ENCODE measurements around the gene CAPN14.

Gene CAPN14

DNA sequence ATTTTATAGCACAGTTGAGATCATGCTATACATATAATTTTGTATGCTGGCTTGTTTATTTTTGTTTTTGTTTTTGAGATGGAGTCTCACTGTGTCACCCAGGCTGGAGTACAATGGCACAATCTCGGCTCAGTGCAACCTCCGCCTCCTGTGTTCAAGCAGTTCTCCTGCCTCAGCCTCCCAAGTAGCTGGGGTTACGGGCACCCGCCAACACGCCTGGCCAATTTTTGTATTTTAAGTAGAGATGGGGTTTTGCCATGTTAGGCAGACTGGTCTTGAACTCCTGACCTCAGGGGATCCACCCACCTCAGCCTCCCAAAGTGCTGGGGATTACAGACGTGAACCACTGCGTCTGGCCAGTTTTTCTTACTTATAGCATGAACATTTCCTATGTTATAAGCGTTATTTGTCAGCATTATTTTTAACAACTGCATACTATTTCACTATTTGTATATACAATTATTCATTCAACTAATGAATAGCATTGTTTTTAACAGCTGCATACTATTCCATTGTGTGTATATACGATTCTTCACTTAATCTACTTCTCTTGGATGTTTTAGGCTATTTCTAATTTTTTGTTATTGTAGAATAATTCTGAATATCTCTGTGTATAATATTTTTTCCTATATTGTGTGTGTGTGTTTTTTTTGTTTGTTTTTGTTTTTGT, 20.2 kb upstream of the CAPN14 start:
- H3K27me3 ChIP-seq, result no peaks in the 10 kb centered on the region
- H3K4me3 ChIP-seq, result no peak overlapping the region

DNA sequence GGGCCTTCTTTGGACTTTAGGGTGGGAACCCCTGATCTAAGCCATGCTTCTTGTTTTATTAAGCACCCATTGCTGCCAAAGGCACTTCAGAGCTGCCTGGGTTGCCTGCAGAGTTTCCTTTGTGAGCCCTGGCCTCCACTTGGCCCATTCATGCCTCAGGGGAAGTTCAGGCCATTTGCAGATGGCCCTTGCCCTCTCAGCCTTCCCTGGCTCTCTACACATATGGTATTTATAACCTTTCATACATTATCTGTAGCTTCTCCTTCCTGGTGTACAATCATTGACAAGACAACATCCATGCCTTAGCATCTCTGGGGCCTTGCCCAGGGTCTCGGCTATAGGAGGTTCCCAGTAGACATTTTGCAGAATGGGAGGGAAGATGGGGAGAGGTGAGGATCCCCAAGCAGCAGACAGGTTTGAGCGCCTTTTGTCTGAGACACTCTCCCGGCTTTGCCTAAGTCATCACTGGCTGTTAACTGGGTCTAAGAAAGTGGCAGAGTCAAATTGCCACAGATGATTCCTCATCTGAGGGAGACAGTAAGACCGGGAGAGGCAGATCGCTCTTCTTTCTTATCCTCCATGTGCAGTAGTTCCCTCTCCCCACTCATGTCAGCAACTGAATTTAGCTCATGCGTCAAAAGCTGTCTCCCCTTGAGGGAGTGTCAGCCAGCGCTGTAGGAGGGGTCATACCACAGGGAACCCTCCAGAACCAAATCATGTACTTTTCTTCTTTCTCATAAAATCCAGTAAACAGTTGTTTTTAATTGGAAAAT, 19.3 kb upstream of the CAPN14 start:
- no peaks in the 10 kb centered on the region; the same call in 1 of the 2 replicates for H4K20me1 ChIP-seq
- no peaks in the 10 kb centered on the region for H3K27me3 ChIP-seq
- H3K36me3 ChIP-seq, result peaks cover 5% of the 10 kb centered on the region; the same call in 1 of the 2 replicates
- H3K9me3 ChIP-seq, result no peaks in the 10 kb centered on the region
- no peak overlapping the region for H3K4me3 ChIP-seq
- peak overlapping the region; percentile 91 for H3K4me2 ChIP-seq
- H3K27ac ChIP-seq, result no peak overlapping the region
- H3K4me1 ChIP-seq, result peaks cover 67% of the 10 kb centered on the region
- H3K9ac ChIP-seq, result no peak overlapping the region
- no peak for TF ChIP-seq Cebpa-rat (IDR thresholded peaks at IDR 0.05)

More for the DNA sequence above, 20.2 kb upstream of the CAPN14 start:
- Histone ChIP-seq H3K27ac (no peak overlapping the region), H3K36me3 (peaks cover 5% of the 10 kb centered on the region; the same call in 1 of the 2 replicates), H3K4me2 (no peak overlapping the region), H3K9me3 (no peaks in the 10 kb centered on the region), H3K9ac (no peak overlapping the region), H4K20me1 (no peaks in the 10 kb centered on the region; the same call in 1 of the 2 replicates), H3K4me1 (peaks cover 76% of the 10 kb centered on the region)
- no peak for TF ChIP-seq Cebpa-rat (IDR thresholded peaks at IDR 0.05)

DNA sequence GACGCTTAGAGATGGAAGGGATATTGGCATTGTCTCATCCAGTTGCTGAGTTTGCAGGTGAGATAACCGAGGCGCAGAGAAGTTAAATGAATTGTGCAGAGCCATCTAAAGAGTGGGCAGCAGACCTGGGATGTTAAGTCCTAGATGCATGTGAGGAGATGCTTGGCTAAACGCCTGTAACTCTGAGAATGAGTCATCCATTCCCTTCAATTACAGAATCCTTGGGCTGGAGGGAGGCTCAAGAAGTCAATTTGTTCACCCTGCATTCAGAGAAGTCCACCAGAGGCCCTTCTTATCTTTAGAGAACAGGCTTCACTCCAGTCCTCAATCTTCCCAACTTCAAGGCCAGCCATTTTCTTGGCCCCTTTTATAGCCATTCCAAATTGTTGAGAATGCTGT, 18.2 kb upstream of the CAPN14 start:
- Histone ChIP-seq H3K27me3 (no peaks in the 10 kb centered on the region), H3K9ac (no peak overlapping the region), H3K4me2 (peak overlapping the region; percentile 91), H3K27ac (no peak overlapping the region), H4K20me1 (no peaks in the 10 kb centered on the region; the same call in 1 of the 2 replicates), H3K36me3 (peaks cover 5% of the 10 kb centered on the region; the same call in 1 of the 2 replicates), H3K4me3 (peak overlapping the region; percentile 71; the same call in 1 of the 2 replicates), H3K9me3 (no peaks in the 10 kb centered on the region), H3K4me1 (peaks cover 56% of the 10 kb centered on the region)
- TF ChIP-seq Cebpa-rat (IDR thresholded peaks at IDR 0.05), result no peak

DNA sequence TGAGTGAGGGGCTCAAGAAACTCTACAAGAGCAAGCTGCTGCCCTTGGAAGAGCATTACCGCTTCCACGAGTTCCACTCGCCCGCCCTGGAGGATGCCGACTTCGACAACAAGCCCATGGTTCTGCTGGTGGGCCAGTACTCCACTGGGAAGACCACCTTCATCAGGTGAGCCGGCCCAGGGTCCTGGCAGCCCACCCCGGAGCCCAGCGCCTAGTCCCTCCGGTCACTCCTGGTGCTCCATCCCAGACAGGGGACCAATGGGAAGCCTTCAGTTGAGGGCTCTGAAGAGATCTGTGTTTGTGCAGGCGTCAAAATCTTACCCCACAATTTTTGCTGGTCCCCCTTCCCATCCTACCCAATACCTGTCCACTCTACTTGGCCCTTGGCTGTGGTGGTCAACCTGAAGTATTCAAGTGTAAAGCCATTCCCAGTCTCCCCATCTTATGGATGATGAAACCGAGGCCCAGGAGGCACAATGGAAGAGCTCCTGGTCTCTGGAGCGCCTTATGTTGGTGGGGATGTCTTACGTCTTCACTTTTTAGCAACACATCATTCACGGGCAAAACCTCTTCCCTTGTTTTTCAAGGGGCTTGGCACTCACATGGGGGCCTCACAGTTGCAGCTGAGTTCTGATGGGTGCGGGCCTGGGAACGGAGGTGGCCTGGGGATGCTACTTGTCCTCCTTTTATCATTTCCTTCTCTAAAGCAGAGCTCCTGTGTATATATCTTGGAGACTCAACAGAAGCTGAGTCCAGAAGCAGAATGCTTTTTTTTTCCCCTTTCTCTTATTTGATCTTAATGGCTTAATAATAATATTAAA, 17.6 kb upstream of the CAPN14 start:
- Histone ChIP-seq H3K27ac (0 out of 2 replicates have a peak overlapping the region, but pooled peaks have one; percentile 62), H3K9ac (peak overlapping the region; percentile 71), H4K20me1 (no peaks in the 10 kb centered on the region; the same call in 1 of the 2 replicates), H3K27me3 (no peaks in the 10 kb centered on the region), H3K4me3 (peak overlapping the region; percentile 71), H3K36me3 (peaks cover 5% of the 10 kb centered on the region; the same call in 1 of the 2 replicates), H3K4me1 (peaks cover 50% of the 10 kb centered on the region), H3K4me2 (peak overlapping the region; percentile 91), H3K9me3 (no peaks in the 10 kb centered on the region)
- no peak for TF ChIP-seq Cebpa-rat (IDR thresholded peaks at IDR 0.05)

DNA sequence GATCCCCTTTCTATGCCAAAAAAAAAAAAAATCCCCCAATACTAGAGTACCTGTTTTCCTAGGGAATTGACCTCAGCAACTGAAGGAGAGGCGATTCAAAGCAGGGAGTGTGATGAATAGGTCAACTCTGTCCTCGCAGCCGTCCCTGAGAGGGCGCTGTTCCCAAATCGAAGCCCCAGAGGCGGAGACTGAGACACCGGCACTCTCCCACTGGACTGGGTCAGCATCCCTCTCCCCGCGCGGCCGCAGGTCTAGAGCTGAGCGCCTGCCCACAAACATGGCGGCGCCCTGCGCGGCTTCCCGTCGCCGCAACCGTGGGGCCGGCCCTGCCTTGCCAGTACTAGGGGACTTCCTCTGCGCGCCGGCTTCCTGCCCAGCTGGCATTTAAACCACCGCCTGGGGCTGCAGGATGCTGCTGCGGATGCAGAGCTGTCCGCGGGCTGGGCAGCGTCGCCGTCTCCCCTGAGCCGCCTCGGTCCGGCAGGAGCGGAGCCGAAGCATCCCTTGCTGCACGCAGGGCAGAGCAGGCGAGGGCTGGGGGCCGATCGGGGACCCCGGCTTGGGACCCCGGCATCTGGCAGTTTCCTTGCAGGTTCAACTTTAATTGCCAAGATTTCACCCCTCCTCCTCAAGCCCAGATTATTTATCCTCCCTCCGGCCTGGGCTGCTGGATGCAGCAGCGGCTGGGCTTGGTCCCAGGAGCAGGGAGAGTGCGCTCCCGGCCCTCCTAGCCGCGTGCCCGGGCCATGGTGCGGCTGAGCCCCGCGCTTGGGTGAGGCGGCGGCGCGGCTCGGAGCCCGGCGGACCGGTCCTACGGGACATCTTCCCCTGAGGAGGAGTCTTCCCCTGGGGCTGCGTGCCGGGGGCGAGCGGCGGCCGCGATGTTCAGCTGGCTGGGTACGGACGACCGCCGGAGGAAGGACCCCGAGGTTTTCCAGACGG, 16.7 kb upstream of the CAPN14 start, which contains the start of gene EHD3:
TSS of gene EHD3 (plus strand) at position 412 of the 942 bp plus-strand sequence. CDS start at position 882, 470 bp downstream.
- peak within 1 kb of the TSS; percentile 71 for H3K4me3 ChIP-seq
- no peak for TF ChIP-seq Cebpa-rat (IDR thresholded peaks at IDR 0.05)
- no peaks in the 10 kb centered on the region; the same call in 1 of the 2 replicates for H4K20me1 ChIP-seq
- H3K9me3 ChIP-seq, result no peaks in the 10 kb centered on the region
- peak within 1 kb of the TSS; percentile 71 for H3K9ac ChIP-seq
- H3K27me3 ChIP-seq, result no peaks in the 10 kb centered on the region
- peaks cover 41% of the 10 kb centered on the region for H3K4me1 ChIP-seq
- H3K4me2 ChIP-seq, result peak within 1 kb of the TSS; percentile 91
- peak within 1 kb of the TSS; percentile 62 for H3K27ac ChIP-seq
- peaks cover 5% of the 10 kb centered on the region; the same call in 1 of the 2 replicates for H3K36me3 ChIP-seq

DNA sequence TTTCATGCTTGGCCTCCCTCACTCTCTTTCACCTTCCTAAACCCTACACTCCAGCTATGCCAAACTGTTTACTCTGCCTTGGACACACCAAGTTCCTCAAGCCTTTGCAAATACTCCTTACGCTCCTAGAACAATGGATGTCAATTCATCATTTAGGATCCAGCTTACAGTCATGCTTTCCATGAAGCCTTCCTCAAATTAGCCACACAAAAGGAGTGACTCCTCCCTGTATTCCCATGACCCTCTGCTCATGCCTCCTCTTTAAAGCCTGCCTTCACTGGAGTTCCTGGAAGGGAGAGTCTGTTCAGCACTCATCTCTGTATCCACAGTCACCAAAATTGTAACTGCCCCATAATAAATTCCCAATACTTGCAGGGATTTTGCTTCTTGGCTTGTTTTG, 15.9 kb upstream of the CAPN14 start:
- H3K9me3 ChIP-seq, result no peaks in the 10 kb centered on the region
- peak overlapping the region; percentile 71; the same call in 1 of the 2 replicates for H3K9ac ChIP-seq
- H3K4me2 ChIP-seq, result peak overlapping the region; percentile 91
- H3K27me3 ChIP-seq, result no peaks in the 10 kb centered on the region
- H4K20me1 ChIP-seq, result no peaks in the 10 kb centered on the region; the same call in 1 of the 2 replicates
- H3K4me1 ChIP-seq, result peaks cover 48% of the 10 kb centered on the region
- no peaks in the 10 kb centered on the region for H3K36me3 ChIP-seq
- peak overlapping the region; percentile 71 for H3K4me3 ChIP-seq
- TF ChIP-seq Cebpa-rat (IDR thresholded peaks at IDR 0.05), result no peak
- H3K27ac ChIP-seq, result peak overlapping the region; percentile 60

DNA sequence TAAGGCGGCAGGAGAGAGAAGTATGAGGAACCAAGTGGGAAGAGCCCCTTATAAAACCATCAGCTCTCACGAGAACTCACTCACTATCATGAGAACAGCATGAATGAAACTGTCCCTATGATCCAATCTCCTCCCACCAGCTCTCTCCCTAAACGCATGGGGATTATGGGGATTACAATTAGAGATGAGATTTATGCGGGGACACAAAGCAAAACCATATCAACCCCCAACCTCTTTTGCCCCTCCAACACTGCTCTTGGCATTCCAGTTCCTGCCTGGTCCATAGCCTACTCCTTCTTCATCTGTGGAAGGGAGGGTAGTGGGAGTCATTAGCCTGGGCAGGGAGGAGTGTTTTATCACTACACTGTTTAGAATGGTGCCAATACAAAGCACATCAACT, 15.3 kb upstream of the CAPN14 start:
- Histone ChIP-seq H3K36me3 (no peaks in the 10 kb centered on the region), H3K9ac (no peak overlapping the region), H3K4me3 (no peak overlapping the region), H3K4me1 (peaks cover 54% of the 10 kb centered on the region), H3K9me3 (no peaks in the 10 kb centered on the region), H3K27me3 (no peaks in the 10 kb centered on the region), H3K27ac (no peak overlapping the region), H4K20me1 (no peaks in the 10 kb centered on the region; the same call in 1 of the 2 replicates), H3K4me2 (peak overlapping the region; percentile 91)
- no peak for TF ChIP-seq Cebpa-rat (IDR thresholded peaks at IDR 0.05)

DNA sequence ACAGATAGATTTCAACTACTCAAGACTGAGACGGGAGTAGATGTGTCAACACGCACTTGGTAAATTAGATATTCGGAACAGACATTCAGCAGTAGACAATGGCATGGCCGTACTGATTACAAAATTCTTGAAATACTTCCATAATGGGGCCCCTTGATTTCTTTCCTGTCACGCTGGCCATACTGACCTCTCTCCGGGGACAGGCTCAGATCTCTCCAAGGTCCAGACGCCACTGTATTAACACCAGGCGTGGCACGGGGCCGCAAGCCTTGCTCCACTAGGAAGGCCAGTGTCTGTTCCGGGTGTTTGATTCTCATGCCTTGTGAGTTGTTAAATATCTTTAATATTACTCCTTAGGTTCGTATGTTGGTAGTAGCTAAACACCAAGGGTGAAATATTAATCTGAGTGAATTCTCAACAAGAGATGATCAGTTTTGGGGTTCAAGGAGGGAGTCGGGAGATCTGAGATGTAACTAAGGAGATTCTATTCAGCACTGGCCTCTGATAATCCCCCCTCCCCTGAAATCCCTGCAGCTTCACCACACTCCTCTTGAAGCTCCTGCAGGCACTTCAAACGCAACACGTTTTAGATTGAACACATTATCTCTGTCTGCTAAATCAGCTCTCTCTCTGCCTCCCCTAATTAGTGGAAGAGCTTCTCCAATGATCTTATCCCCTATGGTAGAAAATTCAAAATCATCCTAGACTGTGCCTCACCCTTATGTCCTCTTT, 14.4 kb upstream of the CAPN14 start:
- H4K20me1 ChIP-seq, result no peaks in the 10 kb centered on the region; the same call in 1 of the 2 replicates
- H3K9me3 ChIP-seq, result no peaks in the 10 kb centered on the region
- no peak for TF ChIP-seq Cebpa-rat (IDR thresholded peaks at IDR 0.05)
- no peak overlapping the region for H3K4me3 ChIP-seq
- no peaks in the 10 kb centered on the region for H3K27me3 ChIP-seq
- H3K9ac ChIP-seq, result no peak overlapping the region
- no peak overlapping the region for H3K4me2 ChIP-seq
- H3K27ac ChIP-seq, result no peak overlapping the region
- no peaks in the 10 kb centered on the region for H3K36me3 ChIP-seq
- H3K4me1 ChIP-seq, result peaks cover 60% of the 10 kb centered on the region
